Central memory CD4-positive, alpha-beta T cell (primary cell): Measurements from ENCODE around the gene LRRC74A.

Experiments used
- DNase-seq: peaks from one replicate; pipeline ENCODE4 v3.0.0; 2022

The LRRC74A gene

DNA sequence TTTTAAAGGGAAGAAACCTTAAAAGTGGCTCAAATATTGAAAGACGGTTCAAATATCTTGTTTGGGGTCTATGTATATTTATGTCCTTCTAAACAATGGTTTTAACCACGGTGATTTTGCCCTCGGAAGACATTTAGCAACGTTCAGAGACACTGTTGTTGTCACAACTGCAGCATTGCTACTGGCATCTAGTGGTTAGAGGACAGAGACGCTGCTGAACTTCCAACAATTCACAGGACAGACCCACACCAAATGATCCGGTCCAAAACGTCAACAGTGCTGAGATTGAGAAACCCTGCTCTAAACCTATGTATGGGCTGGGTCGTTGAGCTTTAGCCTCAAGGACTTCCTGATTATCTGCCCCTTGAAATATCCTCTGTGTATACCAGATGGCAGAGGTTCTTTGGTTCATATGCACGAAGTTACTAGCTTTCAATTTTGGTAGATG lies 15.2 kb upstream of the LRRC74A start:
- peak; percentile 25 for DNase-seq

DNA sequence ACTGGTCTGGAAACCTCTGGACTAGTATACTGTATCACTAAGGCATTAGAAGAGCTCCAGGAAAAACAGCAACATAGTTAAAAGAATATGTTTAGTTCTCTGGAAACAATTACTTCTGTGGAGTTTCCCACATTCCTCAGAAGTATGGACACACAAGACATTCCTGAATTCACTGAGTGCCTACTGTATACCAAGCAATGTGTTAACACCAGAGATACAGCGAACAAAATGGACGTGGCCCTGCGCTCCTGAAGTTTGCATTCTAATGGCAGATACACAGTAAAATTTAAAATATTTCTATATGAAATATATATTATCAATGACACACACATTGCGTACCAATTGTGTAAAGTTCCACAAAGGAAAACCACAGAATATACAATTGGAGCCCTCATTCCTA lies 14.6 kb upstream of the LRRC74A start:
- DNase-seq = no peak

DNA sequence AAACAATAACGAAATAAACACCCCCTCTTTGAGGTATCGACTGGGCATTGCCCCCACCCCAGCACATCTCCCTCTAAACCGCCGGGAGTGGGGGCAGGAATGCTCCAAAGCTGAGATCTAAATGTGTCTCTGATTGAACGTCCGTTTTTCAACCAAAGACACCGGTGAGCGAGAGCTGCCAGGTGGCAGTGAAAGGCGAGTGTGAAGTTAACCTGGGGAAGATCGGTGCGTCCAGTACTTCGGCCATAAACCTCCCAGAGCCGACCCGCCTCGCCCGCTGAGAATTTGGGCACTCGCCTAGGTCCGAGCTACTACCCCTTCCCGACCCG lies 14.2 kb upstream of the LRRC74A start:
- DNase-seq = no peak

DNA sequence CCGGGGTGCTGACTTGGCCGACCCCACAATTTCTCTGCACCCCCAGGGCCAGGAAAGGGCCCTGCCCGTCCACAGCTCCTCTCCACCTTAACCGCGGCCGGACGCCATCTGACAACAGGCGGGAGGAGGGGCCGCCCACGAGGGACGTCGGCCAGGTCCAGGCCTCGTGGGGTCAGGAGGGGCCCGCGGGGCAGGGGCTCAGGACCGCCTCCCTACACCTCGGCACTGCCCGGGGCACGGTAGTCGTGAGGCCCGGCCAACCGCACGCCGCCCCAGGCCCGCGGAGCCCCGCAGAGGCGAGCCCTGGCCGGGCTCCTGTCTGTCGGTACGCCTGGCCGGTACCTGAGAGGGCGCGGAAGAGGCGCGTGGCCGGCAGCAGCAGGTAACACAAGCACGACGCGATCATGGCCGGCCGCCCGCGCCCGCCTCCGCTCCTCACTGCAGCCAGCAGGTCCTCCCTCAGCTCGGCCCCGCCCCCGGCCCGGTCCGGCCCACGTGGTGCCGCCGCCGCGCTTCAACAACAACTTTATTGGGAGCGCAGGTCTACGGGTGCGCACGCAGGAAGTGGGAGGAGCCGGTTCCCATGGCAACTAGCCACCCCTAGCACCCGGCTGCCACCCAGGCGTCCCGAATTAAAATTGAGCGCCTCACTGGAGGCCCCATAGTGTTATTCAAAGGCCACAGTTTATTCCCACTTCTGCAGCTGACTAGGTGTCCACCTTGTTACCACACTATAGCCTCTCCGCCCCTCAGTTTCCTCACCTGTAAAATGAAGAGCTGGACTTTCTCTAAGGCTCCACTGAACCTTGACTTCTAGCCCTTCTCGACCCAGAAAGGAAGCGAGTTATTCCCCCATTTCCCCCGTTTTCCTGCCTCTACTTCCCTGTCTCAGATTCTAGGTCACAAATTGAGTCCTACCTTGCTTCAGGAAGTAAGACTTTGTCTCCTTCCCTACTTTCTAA lies 13.5 kb upstream of the LRRC74A start, which contains the start of gene ANGEL1:
TSS of gene ANGEL1 (minus strand) at position 461 of the 962 bp plus-strand sequence. CDS start at position 406, 55 bp downstream.
- DNase-seq = peak; percentile 95

DNA sequence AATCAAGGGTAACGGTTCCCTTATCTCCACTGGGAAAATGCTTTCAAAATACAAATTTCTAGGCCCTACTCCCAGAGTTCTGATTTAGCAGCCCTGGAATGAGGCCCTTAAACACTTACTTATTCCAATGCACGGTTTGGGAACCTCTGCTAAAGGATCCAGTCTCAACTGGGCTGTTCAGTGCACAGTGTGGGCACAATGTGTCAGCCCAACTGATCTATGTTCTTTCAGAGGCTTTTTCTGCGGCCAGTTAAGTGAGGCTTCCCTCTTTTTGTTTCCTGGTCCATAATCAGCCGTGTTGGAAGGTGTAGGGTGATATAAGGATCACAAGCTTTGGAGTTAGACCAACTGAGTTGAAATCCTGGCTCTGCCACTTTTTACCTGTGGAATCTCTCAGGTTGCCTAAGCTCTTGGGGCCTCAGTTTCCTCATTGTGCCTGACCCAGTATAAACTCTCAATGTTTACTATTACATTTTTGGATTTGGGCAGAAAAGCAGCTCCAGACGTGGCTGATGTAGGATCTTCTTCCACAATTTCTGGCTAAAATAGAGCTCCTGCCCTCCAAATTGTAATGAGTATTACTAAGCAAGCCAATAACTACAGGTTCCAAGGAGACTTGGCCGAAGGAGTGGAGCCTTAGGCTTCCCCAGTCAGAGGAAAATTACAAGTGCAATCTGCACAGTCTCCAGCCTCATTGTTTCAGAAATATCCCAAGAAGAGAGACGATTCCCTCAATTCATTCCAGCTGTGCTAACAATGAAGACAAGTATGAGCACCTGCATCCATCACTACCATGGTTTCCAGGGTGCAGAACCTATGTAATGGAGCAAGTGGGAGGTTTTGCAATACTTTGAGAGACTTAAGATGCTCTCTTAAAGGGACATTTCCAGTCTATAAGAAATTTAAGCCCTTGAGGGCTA lies 11.2 kb upstream of the LRRC74A start:
- DNase-seq = no peak

DNA sequence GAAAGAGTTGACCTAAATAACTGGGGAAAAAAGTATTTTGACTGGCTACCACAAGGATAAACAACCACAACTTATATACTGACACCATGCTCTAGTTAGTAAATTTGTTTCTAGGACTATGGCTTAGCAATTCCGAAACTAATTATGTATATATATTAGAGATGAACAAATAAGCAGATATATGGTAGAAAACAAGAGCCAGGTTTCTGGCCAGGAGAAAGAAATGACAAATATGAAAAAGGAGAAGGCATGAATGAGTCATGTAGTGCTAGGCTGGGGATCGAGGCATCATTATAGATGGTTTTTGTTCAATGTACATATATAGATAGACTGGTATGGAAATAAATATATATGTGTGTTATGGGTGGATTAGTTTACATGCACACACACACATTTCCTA lies 5.5 kb upstream of the LRRC74A start:
- no peak for DNase-seq

DNA sequence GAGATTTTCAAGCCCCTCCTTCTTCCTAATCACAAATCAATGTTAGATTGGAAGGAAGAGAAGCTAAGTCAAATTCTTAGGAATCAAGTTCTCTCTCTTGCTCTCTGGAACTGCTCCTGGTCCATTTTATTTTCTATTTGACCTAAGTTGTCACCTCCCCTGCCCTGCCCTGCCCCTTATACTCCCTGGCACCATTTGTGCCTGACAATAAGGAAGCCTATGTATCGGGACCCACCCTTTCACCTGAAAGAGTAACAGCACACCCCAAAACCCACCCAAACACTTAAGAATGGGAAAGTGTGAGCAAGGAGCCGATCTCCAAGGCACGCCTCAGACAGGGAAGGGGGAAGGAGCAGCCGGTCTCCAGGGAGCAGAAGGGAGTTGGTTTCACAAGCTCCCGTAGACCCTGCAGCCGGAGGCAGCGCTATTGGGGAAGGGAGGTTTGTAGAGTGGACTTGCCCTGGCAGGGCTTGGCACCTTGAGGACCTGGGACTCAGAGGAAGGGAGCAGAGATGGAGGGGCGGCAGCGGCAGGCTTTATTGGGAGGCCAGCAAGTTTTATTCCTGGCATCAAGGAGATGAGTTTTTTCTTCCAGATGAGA lies 1.6 kb downstream of the LRRC74A start:
- no peak for DNase-seq

DNA sequence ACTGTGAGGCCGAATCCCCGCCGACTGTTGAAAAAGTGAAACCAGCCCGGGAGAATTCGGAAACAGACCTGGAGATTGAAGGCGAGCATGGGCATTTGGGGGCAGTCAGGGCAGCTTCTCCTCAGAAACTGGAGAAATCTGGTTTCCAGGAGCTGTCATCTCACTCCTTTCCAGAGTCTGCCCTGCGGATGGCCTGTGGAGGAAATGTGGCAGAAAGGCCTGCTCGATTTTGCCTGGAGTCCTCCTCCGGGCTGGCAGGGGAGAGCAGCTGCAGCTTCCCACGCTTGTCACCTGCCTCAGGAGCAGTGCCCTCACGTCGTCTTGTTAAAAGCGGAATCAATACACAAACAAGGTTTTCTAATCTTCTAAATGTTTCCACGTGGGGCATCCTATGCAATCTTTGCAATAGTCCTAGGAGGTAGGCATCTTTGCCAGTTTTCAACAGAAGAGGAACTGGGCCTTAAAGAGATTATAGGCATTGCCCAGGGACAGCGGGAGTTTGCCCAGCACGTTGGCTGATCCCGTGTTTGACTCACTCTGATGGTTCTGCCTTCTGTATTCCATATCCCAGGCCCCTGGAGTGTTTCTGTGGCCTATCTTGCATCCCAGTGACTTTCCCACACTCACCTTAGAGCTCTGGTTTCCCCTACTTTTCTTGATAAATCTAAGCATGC lies 2.3 kb downstream of the LRRC74A start:
- DNase-seq = no peak

DNA sequence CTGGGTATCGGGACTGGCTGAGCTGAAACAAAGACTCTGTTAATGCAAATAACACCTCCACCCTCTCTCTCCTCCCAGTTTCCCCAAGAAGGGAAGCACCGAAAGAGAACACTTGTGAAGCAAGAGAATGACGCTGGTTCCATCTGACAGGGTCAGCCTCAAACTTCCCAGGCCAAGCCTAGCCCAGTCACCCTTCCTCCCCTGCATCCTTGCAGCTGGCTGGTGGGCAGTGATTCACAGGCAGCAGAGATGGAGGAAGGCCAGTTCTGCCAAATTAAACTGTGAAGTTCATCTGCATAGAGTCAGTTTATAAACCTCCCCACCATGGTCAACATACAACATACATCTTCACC lies 2.8 kb downstream of the LRRC74A start:
- no peak for DNase-seq

DNA sequence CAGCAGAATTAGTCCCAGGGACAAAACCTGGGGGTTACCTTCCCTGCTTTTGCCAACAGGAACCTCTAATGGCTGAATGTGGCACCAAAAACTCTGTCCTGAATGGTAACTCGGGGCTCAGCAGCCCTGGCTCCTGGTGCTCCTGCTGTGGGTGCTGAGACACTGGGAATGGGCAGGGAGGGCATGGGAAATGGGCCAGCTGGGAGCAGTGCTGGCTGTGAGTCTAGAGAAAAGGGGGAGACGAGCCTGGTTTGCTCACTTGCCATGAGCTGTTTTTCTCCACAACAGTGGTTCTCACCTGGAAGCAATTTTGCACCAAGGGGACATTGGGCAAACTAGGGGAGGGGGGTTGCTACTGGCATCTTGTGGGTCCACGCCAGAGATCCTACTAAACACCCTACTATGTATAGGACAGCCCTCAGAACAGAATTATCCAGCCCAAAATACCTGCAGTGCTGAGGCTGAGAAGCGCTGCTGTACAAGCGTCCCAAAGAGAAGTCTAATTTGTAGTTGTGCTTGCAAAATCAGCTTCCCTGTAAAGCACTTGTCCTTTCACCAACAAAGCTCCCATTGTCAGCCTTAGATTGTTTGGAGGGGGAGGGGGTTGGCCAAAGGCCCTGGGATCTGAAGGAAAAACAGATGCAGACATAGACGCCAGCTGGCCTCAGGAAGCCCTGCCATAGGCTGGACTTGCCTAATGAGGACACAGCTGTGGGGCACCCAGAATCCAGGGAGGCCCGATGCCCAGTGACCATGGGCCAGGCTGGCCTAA lies 3.6 kb downstream of the LRRC74A start:
- DNase-seq = no peak

DNA sequence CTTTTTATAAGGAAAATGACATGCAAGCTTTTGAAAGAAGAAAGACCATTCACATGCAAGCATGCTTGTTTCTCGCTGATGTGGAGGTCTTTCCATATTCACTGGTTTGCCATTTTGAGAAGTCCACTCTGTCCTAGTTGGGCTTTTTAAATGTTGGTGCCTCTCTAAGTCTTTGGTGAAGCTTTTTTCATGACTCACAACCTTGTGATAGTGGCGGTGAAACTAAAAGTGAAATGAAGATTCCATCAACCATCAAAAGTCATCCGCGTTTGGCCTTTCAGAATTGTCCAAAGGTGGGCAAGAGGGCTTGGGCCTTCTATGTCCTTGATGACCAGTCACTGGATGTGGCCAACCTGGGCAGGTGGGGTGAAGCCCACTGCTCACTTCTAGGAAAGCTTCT lies 4.3 kb downstream of the LRRC74A start:
- DNase-seq = no peak

DNA sequence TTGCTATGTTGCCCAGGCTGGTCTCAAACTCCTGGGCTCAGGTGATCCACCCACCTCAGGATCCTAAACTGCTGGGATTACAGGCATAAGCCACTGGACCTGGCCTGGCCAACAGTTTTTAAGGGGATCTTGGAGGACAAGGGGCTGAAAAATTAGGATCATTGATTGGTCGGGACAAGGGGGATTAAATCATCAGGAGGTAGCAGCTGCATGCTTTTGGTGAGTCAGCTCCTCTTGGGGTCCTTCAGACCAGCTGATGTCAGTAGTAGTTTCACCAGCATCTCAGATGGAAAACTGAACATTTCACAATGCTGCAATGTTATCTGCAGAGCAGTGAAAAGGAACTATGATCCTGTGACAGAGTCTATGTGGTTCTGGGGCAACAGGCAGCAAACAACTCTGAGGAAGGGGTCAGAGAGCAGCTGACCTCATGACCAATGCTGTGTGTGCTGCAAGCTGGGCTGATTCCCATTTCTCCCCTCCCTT lies 6.3 kb downstream of the LRRC74A start:
- no peak for DNase-seq

DNA sequence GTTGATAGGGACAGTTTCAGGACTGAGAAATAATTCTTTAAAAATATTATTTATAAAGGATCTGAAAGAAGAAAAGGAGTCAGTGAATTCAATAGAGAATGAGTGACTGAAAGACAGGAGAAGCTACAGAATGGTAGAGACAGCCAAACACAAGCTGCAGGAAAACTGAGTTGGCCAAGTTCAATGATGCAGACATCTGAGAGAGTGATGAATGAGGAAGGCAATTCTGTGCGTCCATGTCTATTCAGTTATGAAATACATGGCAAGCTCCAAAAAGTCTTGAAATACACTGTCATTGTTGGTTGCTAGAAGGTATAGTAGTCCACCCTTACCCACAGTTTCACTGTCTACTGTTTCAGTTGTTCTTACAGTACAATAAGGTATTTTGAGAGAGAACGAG lies 6.8 kb downstream of the LRRC74A start:
- DNase-seq = no peak

DNA sequence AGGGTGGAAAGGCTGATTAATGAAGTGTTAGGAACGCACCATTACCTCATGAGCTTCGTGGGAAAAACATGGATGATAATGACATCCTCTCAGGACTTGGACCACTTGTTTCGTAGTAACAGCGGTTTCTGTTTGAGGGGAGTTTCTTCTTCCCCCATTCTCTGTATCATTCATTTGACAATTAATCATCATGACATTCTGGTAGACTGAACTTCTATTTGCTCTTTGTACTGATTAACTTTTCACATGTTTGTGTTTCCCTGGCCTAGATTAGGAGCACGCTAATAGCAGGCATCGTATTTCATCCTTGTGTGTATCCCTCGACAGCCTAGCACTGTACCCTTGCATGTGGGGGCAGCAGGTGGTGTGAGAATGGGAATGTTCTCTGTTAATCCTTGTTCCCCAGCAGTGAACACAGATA lies 8.0 kb downstream of the LRRC74A start:
- DNase-seq = no peak

DNA sequence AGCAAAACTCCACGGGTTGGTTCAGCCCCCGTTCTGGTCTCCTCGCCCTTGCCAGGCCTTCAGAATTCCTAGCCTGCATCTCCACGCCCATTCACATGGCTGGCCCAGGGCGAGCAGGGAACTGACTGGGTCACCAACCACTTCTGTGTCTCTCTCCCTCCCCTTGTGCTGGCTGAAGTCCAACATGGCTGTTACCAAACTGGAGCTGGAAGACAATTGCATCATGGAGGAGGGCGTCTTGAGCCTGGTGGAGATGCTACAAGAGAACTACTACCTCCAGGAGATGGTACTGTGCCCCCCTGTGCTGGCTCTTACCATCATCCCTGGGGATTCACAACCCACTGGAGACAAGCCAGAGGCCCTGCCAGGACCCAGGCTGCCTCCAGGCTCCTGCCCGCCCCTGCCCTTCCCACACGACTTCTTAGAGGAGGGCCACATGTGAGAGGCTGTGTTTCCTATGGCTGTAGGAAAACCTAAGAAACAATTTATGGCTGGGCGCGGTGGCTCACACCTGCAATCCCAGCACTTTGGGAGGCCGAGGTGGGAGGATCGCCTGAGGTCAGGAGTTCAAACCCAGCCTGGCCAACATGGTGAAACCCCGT lies 9.9 kb downstream of the LRRC74A start:
- DNase-seq = no peak

DNA sequence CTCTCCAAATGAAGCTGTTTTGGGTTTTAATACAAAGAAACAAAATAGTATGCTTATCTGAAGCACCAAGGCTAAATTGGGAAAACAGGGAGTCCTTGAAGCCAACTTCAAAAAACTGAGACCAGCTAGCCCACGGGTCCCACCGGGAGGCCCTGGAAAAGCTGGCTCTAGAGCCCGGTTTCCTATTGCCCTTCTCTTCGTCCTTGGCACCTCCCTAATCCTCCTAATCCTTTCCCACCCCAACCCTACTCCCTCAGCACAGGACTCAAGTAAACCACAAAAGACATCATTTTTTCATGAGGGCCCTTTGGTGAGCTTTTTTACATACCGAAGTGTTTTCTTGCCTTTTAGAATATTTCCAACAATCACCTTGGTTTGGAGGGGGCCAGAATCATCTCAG lies 11.3 kb downstream of the LRRC74A start:
- no peak for DNase-seq

DNA sequence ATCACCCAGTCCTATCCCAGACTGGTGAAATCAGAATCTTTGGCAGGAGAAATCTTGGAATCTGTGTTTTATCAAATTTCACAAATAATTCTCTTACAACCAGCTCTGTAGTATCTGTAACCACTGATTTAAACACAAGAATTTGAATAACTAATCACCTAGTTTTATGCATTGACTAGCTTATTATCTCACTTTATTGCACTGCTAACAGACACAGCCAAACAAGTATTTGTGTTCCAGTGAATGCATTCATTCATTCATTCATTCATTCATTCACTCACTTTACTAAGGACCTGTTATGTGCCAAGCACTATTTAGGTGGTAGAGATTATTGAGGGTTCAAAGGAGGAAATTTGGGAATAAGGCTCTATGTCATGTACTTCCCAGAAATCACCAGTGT lies 16.2 kb downstream of the LRRC74A start:
- no peak for DNase-seq

DNA sequence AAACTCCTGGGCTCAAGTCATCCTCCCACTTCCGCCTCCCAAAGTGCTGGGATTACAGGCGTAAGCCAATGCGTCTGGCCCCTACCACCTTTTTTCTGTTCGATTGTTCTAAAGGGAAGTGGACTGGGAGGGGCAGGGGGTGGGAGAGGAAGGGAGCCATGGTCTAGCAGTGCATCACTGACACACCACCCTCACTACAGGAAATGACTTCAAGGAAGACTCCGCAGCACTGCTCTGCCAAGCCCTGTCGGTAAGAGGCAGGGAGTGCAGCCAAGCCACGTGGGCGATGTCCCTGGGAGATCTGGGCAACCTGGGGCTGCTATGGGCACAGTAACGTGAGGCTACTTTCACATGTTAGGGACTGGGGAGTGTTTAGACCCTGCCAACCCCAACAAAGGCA lies 18.0 kb downstream of the LRRC74A start:
- peak; percentile 67 for DNase-seq

DNA sequence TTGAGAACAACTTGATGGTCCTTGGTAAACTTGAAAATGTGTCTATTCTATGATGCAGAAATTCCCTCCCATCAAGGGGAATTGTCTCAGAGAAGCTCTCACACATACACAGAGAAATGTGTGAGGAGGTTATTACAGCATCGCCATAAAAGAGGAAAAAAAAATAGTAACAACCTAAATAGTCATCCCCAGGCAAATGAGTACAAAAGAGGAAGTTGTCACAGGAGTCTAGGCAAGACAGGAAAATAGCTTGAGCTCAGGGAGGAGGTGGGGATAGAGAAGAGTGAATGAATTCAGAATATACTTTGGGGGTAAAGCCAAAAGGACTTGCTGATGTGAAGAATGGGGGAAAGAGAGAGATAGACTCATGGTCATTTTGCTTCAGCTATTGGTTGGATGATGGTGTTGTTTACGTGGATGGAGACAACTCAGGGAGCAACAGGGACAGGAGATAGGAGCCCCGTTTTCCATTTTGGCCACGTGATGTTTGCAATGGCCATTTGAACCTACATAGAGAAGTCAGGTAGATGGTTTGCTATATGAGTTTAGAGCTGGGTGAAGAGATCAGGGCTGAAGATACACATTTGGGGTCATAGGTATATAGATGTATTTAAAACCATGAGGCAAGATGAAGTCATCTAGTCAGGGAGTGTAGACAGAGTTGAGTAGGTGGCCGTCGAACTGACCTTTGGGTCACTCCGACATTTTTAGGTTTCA lies 20.3 kb downstream of the LRRC74A start:
- no peak for DNase-seq

DNA sequence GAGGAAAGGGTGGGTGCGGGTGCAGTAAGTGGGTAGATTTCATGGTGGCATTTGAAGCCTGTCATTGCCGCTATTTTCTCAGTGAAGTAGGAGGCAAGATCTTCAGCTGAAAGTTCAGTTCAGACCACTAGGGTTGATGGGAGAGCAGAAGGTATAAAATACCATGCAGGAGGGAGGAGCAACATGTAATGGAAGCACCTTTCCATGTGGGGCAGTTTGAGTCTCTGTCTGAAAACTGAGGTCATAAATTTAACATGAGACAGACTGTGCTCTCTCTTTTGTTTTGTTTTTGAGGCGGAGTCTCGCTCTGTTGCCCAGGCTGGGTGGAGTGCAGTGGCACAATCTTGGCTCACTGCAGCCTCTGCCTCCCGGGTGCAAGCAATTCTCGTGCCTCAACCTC lies 22.7 kb downstream of the LRRC74A start:
- no peak for DNase-seq

DNA sequence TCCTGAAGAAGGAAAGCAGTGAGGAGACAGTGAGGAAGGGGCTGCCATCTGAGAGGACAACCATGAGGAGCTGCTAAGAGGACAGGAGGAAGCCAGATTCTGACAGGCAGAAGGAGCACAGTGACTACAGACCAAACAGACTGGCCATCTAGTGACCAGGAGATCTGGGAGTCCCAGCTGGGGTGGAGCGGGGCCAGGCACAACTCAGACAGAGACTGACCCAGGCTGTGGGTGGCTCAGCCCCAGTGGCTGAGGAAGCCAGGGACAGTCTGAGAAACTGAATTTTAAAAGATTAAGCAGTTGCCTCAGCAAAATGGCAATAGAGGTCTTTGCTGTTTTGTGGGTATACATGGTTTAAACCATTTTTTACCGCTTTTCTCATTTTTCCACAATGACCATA lies 28.9 kb downstream of the LRRC74A start:
- no peak for DNase-seq
